NB4 (cell line): ENCODE results near the gene PELI2.

Experiments used
- DNase-seq: peaks from one replicate; pipeline ENCODE4 v3.0.0; 2010; ENCODE audit warnings: low read depth
- H3K4me3 ChIP-seq: one replicate; pipeline ENCODE4 v1.5.1; 2011; ENCODE audit warnings: mild to moderate bottlenecking, low read depth, low read length, moderate library complexity
- MYC ChIP-seq: IDR thresholded peaks from 2 replicates; pipeline ENCODE4 v1.6.1; 2011; ENCODE audit warnings: low read depth, low read length
- POLR2A ChIP-seq: IDR thresholded peaks from 2 replicates; pipeline ENCODE4 v1.6.1; 2011; ENCODE audit warnings: mild to moderate bottlenecking; ENCODE audit not compliant: insufficient read length; ENCODE audit errors: extremely low read depth
- TF ChIP-seq, protein P1 (sequence below): IDR thresholded peaks from 2 replicates; pipeline ENCODE4 v1.6.1; 2011; ENCODE audit warnings: low read depth, low read length
- TF ChIP-seq, protein P2 (sequence below): IDR thresholded peaks from one replicate; pipeline ENCODE4 v1.5.1; 2012; ENCODE audit warnings: low read depth, low read length

PELI2 gene

DNA sequence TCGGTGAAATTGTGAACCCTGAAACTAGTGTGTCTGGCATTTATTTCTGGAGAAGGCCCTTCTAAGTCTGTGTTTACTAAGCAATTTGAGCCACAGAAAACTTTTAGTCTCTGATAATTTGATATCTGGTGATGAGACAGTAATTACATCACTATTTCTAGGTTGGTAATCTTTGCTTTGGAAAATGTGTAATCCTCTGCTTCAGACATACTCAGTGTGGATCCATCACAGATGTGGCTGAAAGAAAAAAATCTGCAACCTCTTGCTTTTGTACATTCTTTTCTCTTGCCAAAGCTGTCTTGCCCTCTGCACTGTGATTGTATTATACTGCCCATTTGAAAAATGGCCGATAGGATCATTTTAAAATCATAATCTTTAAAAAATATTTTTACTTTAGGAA is 78.1 kb downstream of the PELI2 start:
- TF ChIP-seq POLR2A (no peak), MYC (no peak)
- TF ChIP-seq, protein P1, sequence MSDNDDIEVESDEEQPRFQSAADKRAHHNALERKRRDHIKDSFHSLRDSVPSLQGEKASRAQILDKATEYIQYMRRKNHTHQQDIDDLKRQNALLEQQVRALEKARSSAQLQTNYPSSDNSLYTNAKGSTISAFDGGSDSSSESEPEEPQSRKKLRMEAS, result no peak
- TF ChIP-seq, protein P2, sequence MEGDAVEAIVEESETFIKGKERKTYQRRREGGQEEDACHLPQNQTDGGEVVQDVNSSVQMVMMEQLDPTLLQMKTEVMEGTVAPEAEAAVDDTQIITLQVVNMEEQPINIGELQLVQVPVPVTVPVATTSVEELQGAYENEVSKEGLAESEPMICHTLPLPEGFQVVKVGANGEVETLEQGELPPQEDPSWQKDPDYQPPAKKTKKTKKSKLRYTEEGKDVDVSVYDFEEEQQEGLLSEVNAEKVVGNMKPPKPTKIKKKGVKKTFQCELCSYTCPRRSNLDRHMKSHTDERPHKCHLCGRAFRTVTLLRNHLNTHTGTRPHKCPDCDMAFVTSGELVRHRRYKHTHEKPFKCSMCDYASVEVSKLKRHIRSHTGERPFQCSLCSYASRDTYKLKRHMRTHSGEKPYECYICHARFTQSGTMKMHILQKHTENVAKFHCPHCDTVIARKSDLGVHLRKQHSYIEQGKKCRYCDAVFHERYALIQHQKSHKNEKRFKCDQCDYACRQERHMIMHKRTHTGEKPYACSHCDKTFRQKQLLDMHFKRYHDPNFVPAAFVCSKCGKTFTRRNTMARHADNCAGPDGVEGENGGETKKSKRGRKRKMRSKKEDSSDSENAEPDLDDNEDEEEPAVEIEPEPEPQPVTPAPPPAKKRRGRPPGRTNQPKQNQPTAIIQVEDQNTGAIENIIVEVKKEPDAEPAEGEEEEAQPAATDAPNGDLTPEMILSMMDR, result no peak
- no peak overlapping the region for H3K4me3 ChIP-seq
- no peak for DNase-seq

DNA sequence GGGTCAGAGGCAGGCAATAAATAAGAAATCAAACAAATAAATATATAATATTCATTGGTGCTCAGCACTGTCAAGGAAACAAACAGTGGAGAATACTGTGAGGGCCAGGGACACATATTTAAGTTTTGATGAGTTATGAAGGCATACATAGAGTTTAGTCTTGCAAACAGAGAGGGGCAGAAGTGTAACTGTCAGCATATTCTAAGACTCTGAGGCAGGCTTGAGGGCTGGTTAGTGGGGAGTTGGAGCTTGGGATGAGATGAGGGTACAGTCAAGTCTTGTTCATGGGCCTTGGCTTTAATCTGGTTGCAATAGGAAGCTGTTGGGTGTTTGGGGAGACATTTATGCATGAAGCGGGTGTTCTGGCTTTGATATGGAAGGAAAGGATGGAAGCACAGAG is 78.9 kb downstream of the PELI2 start:
- H3K4me3 ChIP-seq, result no peak overlapping the region
- no peak for DNase-seq
- TF ChIP-seq POLR2A (no peak), MYC (no peak)
- TF ChIP-seq, protein P2, result no peak
- TF ChIP-seq, protein P1, result no peak

DNA sequence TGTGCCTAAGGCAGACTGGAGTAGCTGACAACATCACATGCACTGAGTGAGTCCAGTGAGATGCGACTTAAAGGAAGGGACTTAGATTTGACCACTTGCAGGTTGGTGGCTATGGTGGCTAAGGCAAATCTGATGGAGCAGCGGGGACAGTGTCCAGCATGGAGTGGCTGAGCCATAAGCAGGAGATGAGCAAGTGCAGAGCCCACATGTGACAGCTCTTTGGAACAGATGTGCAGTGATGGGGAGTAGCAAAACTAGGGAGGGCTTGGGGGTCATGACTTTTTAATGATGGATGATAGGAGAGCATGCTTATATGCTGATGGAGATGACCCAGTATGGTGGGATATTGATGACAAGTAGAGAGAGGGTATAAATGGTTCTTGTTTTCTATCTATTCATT is 80.2 kb downstream of the PELI2 start:
- no peak for DNase-seq
- no peak overlapping the region for H3K4me3 ChIP-seq
- TF ChIP-seq MYC, result no peak
- TF ChIP-seq, protein P1, result no peak

DNA sequence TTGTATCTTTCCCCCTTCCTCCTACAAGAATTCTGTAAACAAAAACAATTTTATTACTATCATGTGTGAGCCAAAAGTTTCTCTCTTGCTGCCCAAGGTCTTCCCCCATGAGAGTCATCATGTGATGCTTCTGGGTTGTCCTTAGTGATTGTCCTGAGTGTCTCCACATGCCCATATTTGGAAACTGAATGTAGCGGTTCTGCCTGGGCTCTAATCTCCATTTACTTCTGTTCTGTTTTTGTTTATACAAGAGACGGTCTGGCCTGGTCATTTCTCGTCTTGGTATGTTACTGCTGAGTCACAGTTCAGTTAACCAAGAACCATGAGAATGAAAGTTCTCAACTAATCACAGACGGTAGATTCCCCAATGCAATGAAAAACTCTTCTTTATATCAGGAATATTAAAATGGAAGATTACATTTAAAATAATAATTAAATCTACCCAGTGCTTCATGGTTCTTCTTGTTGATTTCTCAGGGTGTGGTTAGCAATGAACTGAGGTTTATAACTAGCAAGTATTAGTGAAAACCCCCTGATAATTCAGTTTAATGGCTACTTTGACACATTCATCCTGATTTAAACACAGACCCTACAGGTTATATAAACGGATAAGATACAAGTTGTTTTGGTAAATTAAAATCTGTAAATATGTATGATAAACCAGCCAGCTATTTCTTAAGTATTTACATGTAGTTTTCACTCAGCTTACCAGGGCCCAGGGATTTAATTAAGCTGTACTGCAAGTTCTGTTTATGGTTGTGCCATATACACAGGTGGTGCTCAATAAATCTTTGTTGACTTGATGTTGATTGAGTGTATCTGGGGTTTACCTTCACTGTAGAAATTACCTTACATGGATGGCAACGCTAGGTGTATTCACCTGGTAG is 81.1 kb downstream of the PELI2 start:
- H3K4me3 ChIP-seq, result no peak overlapping the region
- DNase-seq, result no peak

DNA sequence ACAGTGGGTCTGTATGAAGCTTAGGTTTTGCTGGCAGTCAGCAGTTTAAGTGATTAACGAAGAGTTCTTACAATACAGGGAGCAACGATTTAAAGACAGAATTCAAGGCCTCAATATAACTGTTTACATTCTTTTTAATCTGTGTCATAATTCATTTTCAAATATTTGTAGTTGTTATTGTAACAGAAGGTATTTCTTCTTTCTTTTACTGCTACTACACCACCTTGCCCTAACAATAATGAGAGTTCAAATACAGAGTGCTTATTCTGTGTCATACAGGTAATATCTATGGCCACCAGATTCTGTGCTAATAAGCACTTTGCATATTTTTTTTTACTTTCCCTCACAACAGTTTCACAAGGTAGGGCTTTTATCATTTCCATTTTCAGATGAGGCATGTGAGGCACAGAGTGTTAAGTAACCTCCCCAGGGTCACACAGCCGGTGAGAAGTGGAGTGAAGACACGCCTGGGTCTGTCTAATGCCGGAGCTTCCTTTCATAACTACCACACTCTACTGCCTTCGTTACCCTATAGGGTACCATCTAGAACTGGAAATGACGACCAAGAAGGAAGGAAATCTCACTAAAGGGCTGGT is 81.9 kb downstream of the PELI2 start:
- TF ChIP-seq MYC, result no peak
- TF ChIP-seq POLR2A, result no peak
- TF ChIP-seq, protein P1, result no peak
- TF ChIP-seq, protein P2, result no peak
- no peak overlapping the region for H3K4me3 ChIP-seq
- DNase-seq, result no peak

More for the DNA sequence above, 81.1 kb downstream of the PELI2 start:
- TF ChIP-seq, protein P1, result no peak
- TF ChIP-seq, protein P2, result no peak
- TF ChIP-seq MYC (no peak), POLR2A (no peak)

DNA sequence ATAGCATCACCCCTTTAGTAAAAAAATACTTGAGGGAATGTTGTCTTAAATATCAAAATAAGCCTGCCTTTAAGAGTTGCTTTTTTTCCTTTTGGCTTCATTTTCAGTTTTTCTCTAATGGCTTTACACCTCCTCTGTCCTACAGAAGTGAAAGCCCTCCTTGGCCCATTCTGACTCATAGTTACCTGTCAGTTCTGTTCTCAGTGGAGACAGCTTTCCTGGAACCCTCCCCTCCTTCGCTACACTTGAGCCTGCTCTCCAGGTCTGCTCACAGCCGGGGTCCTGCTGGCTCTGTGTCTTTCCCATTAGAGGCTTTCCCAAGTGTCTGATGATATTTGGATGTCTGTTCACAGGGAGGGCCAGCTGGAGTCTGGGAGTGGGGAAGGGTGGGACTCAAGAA is 84.0 kb downstream of the PELI2 start:
- H3K4me3 ChIP-seq, result no peak overlapping the region
- TF ChIP-seq, protein P1, result no peak
- no peak for TF ChIP-seq MYC
- TF ChIP-seq, protein P2, result no peak
- no peak for TF ChIP-seq POLR2A
- DNase-seq, result no peak
